ENCODE measurements around the gene COL4A1. TPM values are rescaled to one million over a fixed set of nuclear protein-coding genes. Genes with fewer than 3 reads are reported as not detected.

The COL4A1 gene
- total RNA-seq, 1 donor from 2014 or later, result 107 TPM

GRCh38 chr13:110206185-110206584, 100.8 kb downstream of the COL4A1 start:
- ATAC-seq (ENCODE audit: poor library complexity) (no peak), DNase-seq (no peak)
- intact Hi-C loops (cut with DNase I), result no loop called here

- DNase-seq, result no peak
- intact Hi-C loops (cut with DNase I), result no loop called here
- no peak for ATAC-seq (ENCODE audit: poor library complexity)
These were observed 105.8 kb downstream of the COL4A1 start for GRCh38 chr13:110201114-110201513.

GRCh38 chr13:110200276-110200870, 106.6 kb downstream of the COL4A1 start:
- ATAC-seq (ENCODE audit: poor library complexity) (no peak), DNase-seq (no peak)
- intact Hi-C loops (cut with DNase I), result no loop called here

- intact Hi-C loops (cut with DNase I), result no loop called here
- ATAC-seq (ENCODE audit: poor library complexity), result no peak
- DNase-seq, result no peak
These were observed 107.7 kb downstream of the COL4A1 start for GRCh38 chr13:110199046-110199831.

- ATAC-seq (ENCODE audit: poor library complexity) (no peak), DNase-seq (no peak)
- intact Hi-C loops (cut with DNase I), result no loop called here
These were observed 109.5 kb downstream of the COL4A1 start for GRCh38 chr13:110197471-110197870.

GRCh38 chr13:110197026-110197425, 109.9 kb downstream of the COL4A1 start:
- no peak for ATAC-seq (ENCODE audit: poor library complexity)
- intact Hi-C loops (cut with DNase I), result no loop called here
- DNase-seq, result no peak

GRCh38 chr13:110195547-110196485, 111.1 kb downstream of the COL4A1 start:
- no peak for DNase-seq
- no peak for ATAC-seq (ENCODE audit: poor library complexity)
- intact Hi-C loops (cut with DNase I), result no loop called here

- DNase-seq (no peak), ATAC-seq (ENCODE audit: poor library complexity) (no peak)
- intact Hi-C loops (cut with DNase I), result no loop called here
These were observed 112.5 kb downstream of the COL4A1 start for GRCh38 chr13:110194451-110194850.

GRCh38 chr13:110193491-110193890, 113.5 kb downstream of the COL4A1 start:
- ATAC-seq (ENCODE audit: poor library complexity), result no peak
- intact Hi-C loops (cut with DNase I), result no loop called here

GRCh38 chr13:110192472-110192871, 114.5 kb downstream of the COL4A1 start:
- ATAC-seq (ENCODE audit: poor library complexity), result no peak
- no peak for DNase-seq
- intact Hi-C loops (cut with DNase I), result no loop called here

More at GRCh38 chr13:110193491-110193890, 113.5 kb downstream of the COL4A1 start:
- DNase-seq, result no peak

GRCh38 chr13:110187641-110188161, 119.3 kb downstream of the COL4A1 start:
- DNase-seq (peak; percentile 75), ATAC-seq (ENCODE audit: poor library complexity) (peak; percentile 88)
- intact Hi-C loops (cut with DNase I), result no loop called here

GRCh38 chr13:110186231-110186855, 120.6 kb downstream of the COL4A1 start:
- no peak for ATAC-seq (ENCODE audit: poor library complexity)
- no peak for DNase-seq
- intact Hi-C loops (cut with DNase I), result no loop called here

GRCh38 chr13:110185696-110186095, 121.3 kb downstream of the COL4A1 start:
- intact Hi-C loops (cut with DNase I), result no loop called here
- DNase-seq, result no peak
- ATAC-seq (ENCODE audit: poor library complexity), result no peak

GRCh38 chr13:110183910-110184309, 123.0 kb downstream of the COL4A1 start:
- ATAC-seq (ENCODE audit: poor library complexity), result no peak
- DNase-seq, result no peak
- intact Hi-C loops (cut with DNase I), result no loop called here

GRCh38 chr13:110182461-110182860, 124.5 kb downstream of the COL4A1 start:
- ATAC-seq (ENCODE audit: poor library complexity) (no peak), DNase-seq (no peak)
- intact Hi-C loops (cut with DNase I), result no loop called here

- intact Hi-C loops (cut with DNase I), result no loop called here
- DNase-seq (no peak), ATAC-seq (ENCODE audit: poor library complexity) (no peak)
These were observed 125.0 kb downstream of the COL4A1 start for GRCh38 chr13:110182003-110182402.

GRCh38 chr13:110179857-110180147, 127.2 kb downstream of the COL4A1 start:
- DNase-seq, result no peak
- intact Hi-C loops (cut with DNase I), result no loop called here
- ATAC-seq (ENCODE audit: poor library complexity), result no peak

GRCh38 chr13:110179116-110179856, 127.7 kb downstream of the COL4A1 start:
- ATAC-seq (ENCODE audit: poor library complexity) (no peak), DNase-seq (no peak)
- intact Hi-C loops (cut with DNase I), result no loop called here

Data from Right ventricle myocardium superior (tissue), 1 donor.